ENCODE data around the gene AP3M1. TPM values are rescaled to one million over a fixed set of nuclear protein-coding genes. Genes with fewer than 3 reads are reported as not detected.

The AP3M1 gene
- total RNA-seq, 1 experiment from 2014 or later: 34.4 TPM

DNA sequence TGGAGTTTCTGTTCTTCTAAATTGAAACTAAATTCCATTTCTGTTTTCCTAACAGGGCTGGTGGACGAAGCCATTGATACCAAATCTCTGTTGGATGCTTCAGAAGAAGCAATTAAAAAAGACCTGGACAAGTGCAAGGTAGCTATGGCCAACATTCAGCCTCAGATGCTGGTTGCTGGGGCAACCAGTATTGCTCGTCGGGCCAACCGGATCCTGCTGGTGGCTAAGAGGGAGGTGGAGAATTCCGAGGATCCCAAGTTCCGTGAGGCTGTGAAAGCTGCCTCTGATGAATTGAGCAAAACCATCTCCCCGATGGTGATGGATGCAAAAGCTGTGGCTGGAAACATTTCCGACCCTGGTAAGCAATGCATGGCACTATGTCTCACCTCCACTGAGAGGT is 45.6 kb downstream of the AP3M1 start:
- H3K36me3 ChIP-seq (ENCODE audit: control insufficient read depth in 1 of 2, insufficient read depth in 2 of 2, low read length in 2 of 2): peaks cover 49 to 68% of the 10 kb centered on the region in 2 experiments
- peaks cover 13% of the 10 kb centered on the region; the same call in 1 of the 2 replicates for H3K79me2 ChIP-seq (ENCODE audit: insufficient read depth, low read length)
- DNase-seq (ENCODE audit: low read depth, low spot score): no peak
- no peaks in the 10 kb centered on the region for H3K9me2 ChIP-seq (ENCODE audit: insufficient read depth)
- peaks cover 6% of the 10 kb centered on the region; the same call in 1 of the 2 replicates for H4K20me1 ChIP-seq (ENCODE audit: insufficient read depth)
- H3K4me1 ChIP-seq (ENCODE audit: control insufficient read depth in 1 of 2, insufficient read depth in 2 of 2, low read length in 2 of 2): no peaks in the 10 kb centered on the region
- no peak for TF ChIP-seq EGR1 (IDR thresholded peaks at IDR 0.05; ENCODE audit: low read depth)
- TF ChIP-seq SP1 (IDR thresholded peaks at IDR 0.05; ENCODE audit: low read depth): no peak
- no peak for TF ChIP-seq ZFX (IDR thresholded peaks at IDR 0.05)
- TF ChIP-seq FOSL1 (IDR thresholded peaks at IDR 0.05; ENCODE audit: low read depth): no peak
- TF ChIP-seq POLR2AphosphoS5 (IDR thresholded peaks at IDR 0.05; ENCODE audit: low read depth, low read length): no peak
- TF ChIP-seq CBX3 (IDR thresholded peaks at IDR 0.05; ENCODE audit: low read depth): no peak
- no peak for TF ChIP-seq CEBPB (IDR thresholded peaks at IDR 0.05; ENCODE audit: low read depth)
- TF ChIP-seq ZNF274 (IDR thresholded peaks at IDR 0.05; ENCODE audit: low read depth, low read length): no peak
- no peak for TF ChIP-seq ELF1 (IDR thresholded peaks at IDR 0.05; ENCODE audit: borderline replicate concordance, low read depth)
- no peak overlapping the region for H2AFZ ChIP-seq (ENCODE audit: low read depth, low read length, poor library complexity, severe bottlenecking)
- H3K9me3 ChIP-seq (ENCODE audit: control insufficient read depth in 1 of 2, insufficient read depth in 1 of 2, low read depth in 1 of 2, low read length in 2 of 2): no peaks in the 10 kb centered on the region
- ChIA-PET POLR2A (no interaction called here), CTCF (no interaction called here), RAD21 (ENCODE audit: low non-redundant PET in 1 of 2, low total read pairs in 2 of 2, uncharacterized antibody in 2 of 2, unreplicated experiment in 2 of 2) (no interaction called here)
- ATAC-seq: no peak
- no peak overlapping the region for H3K9ac ChIP-seq (ENCODE audit: low read length)
- no peaks in the 10 kb centered on the region for H3K27me3 ChIP-seq (ENCODE audit: insufficient read depth, low read length)
- no peak overlapping the region for H3K4me2 ChIP-seq (ENCODE audit: low read length)
- H3K27ac ChIP-seq (ENCODE audit: low read depth, low read length): no peak overlapping the region
- H3K4me3 ChIP-seq (replicated peaks in 1 of 2; ENCODE audit: low read depth in 1 of 2, low read length in 2 of 2): no peak overlapping the region
- no TSS peak for BruUV-seq (replicated peaks)
- intact Hi-C loops (cut with micrococcal nuclease): no loop called here

DNA sequence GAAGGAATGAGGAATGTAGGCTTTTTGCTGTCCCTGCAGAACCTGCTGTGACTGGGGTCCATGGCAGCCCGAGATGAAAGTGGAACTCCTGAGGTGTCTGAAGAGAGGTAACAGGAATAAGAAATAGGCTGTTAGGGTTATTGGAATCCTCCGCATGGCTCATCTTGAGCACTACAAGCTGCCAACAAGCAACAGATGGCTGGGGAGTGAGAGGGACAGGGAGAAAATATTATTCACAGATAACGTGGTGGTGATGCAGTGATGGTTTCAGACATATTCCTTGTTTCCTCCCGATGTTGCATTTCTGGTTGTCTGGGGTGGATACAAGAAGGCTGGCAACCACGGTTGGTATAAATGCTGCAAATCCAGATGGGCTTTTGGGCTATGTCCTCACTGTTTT is 46.1 kb downstream of the AP3M1 start:
- Histone ChIP-seq H3K4me3 (replicated peaks in 1 of 2; ENCODE audit: low read depth in 1 of 2, low read length in 2 of 2) (no peak overlapping the region), H3K27me3 (ENCODE audit: insufficient read depth, low read length) (no peaks in the 10 kb centered on the region), H3K4me2 (ENCODE audit: low read length) (no peak overlapping the region), H3K4me1 (ENCODE audit: control insufficient read depth in 1 of 2, insufficient read depth in 2 of 2, low read length in 2 of 2) (no peaks in the 10 kb centered on the region), H3K36me3 (ENCODE audit: control insufficient read depth in 1 of 2, insufficient read depth in 2 of 2, low read length in 2 of 2) (peaks cover 44 to 68% of the 10 kb centered on the region in 2 experiments), H3K9me2 (ENCODE audit: insufficient read depth) (no peaks in the 10 kb centered on the region), H3K27ac (ENCODE audit: low read depth, low read length) (no peak overlapping the region), H2AFZ (ENCODE audit: low read depth, low read length, poor library complexity, severe bottlenecking) (no peak overlapping the region), H3K79me2 (ENCODE audit: insufficient read depth, low read length) (peaks cover 8% of the 10 kb centered on the region; the same call in 1 of the 2 replicates), H4K20me1 (ENCODE audit: insufficient read depth) (peaks cover 6% of the 10 kb centered on the region; the same call in 1 of the 2 replicates), H3K9me3 (ENCODE audit: control insufficient read depth in 1 of 2, insufficient read depth in 1 of 2, low read depth in 1 of 2, low read length in 2 of 2) (no peaks in the 10 kb centered on the region), H3K9ac (ENCODE audit: low read length) (no peak overlapping the region)
- ChIA-PET RAD21 (ENCODE audit: low non-redundant PET in 1 of 2, low total read pairs in 2 of 2, uncharacterized antibody in 2 of 2, unreplicated experiment in 2 of 2) (no interaction called here), CTCF (no interaction called here), POLR2A (no interaction called here)
- no TSS peak for BruUV-seq (replicated peaks)
- TF ChIP-seq ZNF274 (IDR thresholded peaks at IDR 0.05; ENCODE audit: low read depth, low read length) (no peak), SP1 (IDR thresholded peaks at IDR 0.05; ENCODE audit: low read depth) (no peak), RAD21 (IDR thresholded peaks at IDR 0.05; ENCODE audit: low read depth) (no peak), TCF7L2 (IDR thresholded peaks at IDR 0.05; ENCODE audit: borderline replicate concordance, extremely low read depth, insufficient read depth, insufficient read length) (no peak), EGR1 (IDR thresholded peaks at IDR 0.05; ENCODE audit: low read depth) (no peak), POLR2A (IDR thresholded peaks at IDR 0.05; ENCODE audit: borderline replicate concordance, extremely low read depth, insufficient read depth, insufficient read length) (no peak), CEBPB (IDR thresholded peaks at IDR 0.05; ENCODE audit: low read depth) (no peak), EZH2phosphoT487 (IDR thresholded peaks at IDR 0.05; ENCODE audit: borderline replicate concordance) (no peak), SRF (IDR thresholded peaks at IDR 0.05; ENCODE audit: low read depth) (no peak), ZFX (IDR thresholded peaks at IDR 0.05) (no peak), CBX3 (IDR thresholded peaks at IDR 0.05; ENCODE audit: low read depth) (no peak)
- TF ChIP-seq, protein P1, sequence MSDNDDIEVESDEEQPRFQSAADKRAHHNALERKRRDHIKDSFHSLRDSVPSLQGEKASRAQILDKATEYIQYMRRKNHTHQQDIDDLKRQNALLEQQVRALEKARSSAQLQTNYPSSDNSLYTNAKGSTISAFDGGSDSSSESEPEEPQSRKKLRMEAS (IDR thresholded peaks at IDR 0.05): no peak
- TF ChIP-seq, protein P2, sequence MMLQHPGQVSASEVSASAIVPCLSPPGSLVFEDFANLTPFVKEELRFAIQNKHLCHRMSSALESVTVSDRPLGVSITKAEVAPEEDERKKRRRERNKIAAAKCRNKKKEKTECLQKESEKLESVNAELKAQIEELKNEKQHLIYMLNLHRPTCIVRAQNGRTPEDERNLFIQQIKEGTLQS (IDR thresholded peaks at IDR 0.05): no peak
- intact Hi-C loops (cut with micrococcal nuclease): no loop called here
- DNase-seq (ENCODE audit: low read depth, low spot score) (no peak), ATAC-seq (no peak)

All from HCT116 (cell line).